ENCODE results near the gene SLC44A5. TPM values are rescaled to one million over a fixed set of nuclear protein-coding genes. Genes with fewer than 3 reads are reported as not detected.

The SLC44A5 gene
- total and polyA plus RNA-seq, 2 donors (not counting 1 experiment from before 2014, with no cell fraction given), result 2.8 to 4.2 TPM

GRCh38 chr1:75630004-75630594 is 19.2 kb upstream of the SLC44A5 start:
- Mint-ChIP-seq H3K27me3 (peaks cover 36% of the 10 kb centered on the region), H3K27ac (no peak overlapping the region), H3K4me3 (no peak overlapping the region), H3K4me1 (no peaks in the 10 kb centered on the region), H3K9me3 (ENCODE audit: insufficient read depth) (no peaks in the 10 kb centered on the region)
- no peak for ATAC-seq (ENCODE audit: low read depth)
- intact Hi-C loops (cut with micrococcal nuclease), result no loop called here
- Histone ChIP-seq H3K36me3 (replicated peaks in 1 of 2; ENCODE audit: control extremely low read depth in 1 of 2, control insufficient read depth in 1 of 2, extremely low read depth in 1 of 2, insufficient read depth in 2 of 2, low read length in 1 of 2) (no peaks in the 10 kb centered on the region), H3K4me2 (replicated peaks; ENCODE audit: low read depth, low read length, poor library complexity, severe bottlenecking) (no peak overlapping the region), H3K27ac (ENCODE audit: low read length in 2 of 2) (no peak overlapping the region), H3K9ac (ENCODE audit: low read length) (no peak overlapping the region), H3K79me2 (ENCODE audit: control insufficient read depth, insufficient read depth, low read length) (no peaks in the 10 kb centered on the region), H2AFZ (ENCODE audit: insufficient read depth, low read depth, low read length, poor library complexity, severe bottlenecking) (no peak overlapping the region), H3K27me3 (replicated peaks in 1 of 4; ENCODE audit: control extremely low read depth in 1 of 4, control insufficient read depth in 3 of 4, insufficient read depth in 4 of 4, low read length in 3 of 4) (peaks cover 0 to 4% (median 0%) of the 10 kb centered on the region in 4 experiments), H3K9me3 (ENCODE audit: control extremely low read depth in 1 of 3, control insufficient read depth in 2 of 3, insufficient read depth in 1 of 3, low read length in 2 of 3) (no peaks in the 10 kb centered on the region), H3K4me3 (ENCODE audit: control extremely low read depth in 1 of 5, extremely low read depth in 1 of 5, insufficient read depth in 1 of 5, low read depth in 2 of 5, low read length in 4 of 5) (no peak overlapping the region), H4K20me1 (ENCODE audit: control insufficient read depth, insufficient read depth, low read length, poor library complexity, severe bottlenecking) (no peaks in the 10 kb centered on the region), H3K4me1 (ENCODE audit: control insufficient read depth in 2 of 2, insufficient read depth in 2 of 2, low read length in 2 of 2) (no peaks in the 10 kb centered on the region)
- no peak for DNase-seq
- WGBS (ENCODE audit: insufficient coverage), result 51% methylated on average over 3 of the region's 3 CpGs
- TF ChIP-seq EZH2 (IDR thresholded peaks at IDR 0.05; ENCODE audit: borderline replicate concordance, insufficient read depth, low read depth, low read length, poor library complexity, severe bottlenecking) (no peak), CTCF (IDR thresholded peaks at IDR 0.05) (no peak)
- CTCF ChIA-PET, result interaction anchor here (1.1 to 6.6 kb wide), 4 partner anchors 364 to 858 kb away, joined by 3 to 70 read pairs (median 19); no protein-coding TSS in a partner anchor
- POLR2A ChIA-PET, result no interaction called here

GRCh38 chr1:75625795-75626194 is 14.9 kb upstream of the SLC44A5 start:
- Histone ChIP-seq H3K4me2 (replicated peaks; ENCODE audit: low read depth, low read length, poor library complexity, severe bottlenecking) (no peak overlapping the region), H3K9ac (ENCODE audit: low read length) (no peak overlapping the region), H3K9me3 (ENCODE audit: control extremely low read depth in 1 of 3, control insufficient read depth in 2 of 3, insufficient read depth in 1 of 3, low read length in 2 of 3) (no peaks in the 10 kb centered on the region), H3K4me3 (ENCODE audit: control extremely low read depth in 1 of 5, extremely low read depth in 1 of 5, insufficient read depth in 1 of 5, low read depth in 2 of 5, low read length in 4 of 5) (no peak overlapping the region), H3K27me3 (replicated peaks in 1 of 4; ENCODE audit: control extremely low read depth in 1 of 4, control insufficient read depth in 3 of 4, insufficient read depth in 4 of 4, low read length in 3 of 4) (peaks cover 0 to 5% (median 2%) of the 10 kb centered on the region in 4 experiments), H2AFZ (ENCODE audit: insufficient read depth, low read depth, low read length, poor library complexity, severe bottlenecking) (no peak overlapping the region), H3K36me3 (replicated peaks in 1 of 2; ENCODE audit: control extremely low read depth in 1 of 2, control insufficient read depth in 1 of 2, extremely low read depth in 1 of 2, insufficient read depth in 2 of 2, low read length in 1 of 2) (no peaks in the 10 kb centered on the region), H3K79me2 (ENCODE audit: control insufficient read depth, insufficient read depth, low read length) (no peaks in the 10 kb centered on the region), H3K4me1 (ENCODE audit: control insufficient read depth in 2 of 2, insufficient read depth in 2 of 2, low read length in 2 of 2) (no peaks in the 10 kb centered on the region), H3K27ac (ENCODE audit: low read length in 2 of 2) (no peak overlapping the region), H4K20me1 (ENCODE audit: control insufficient read depth, insufficient read depth, low read length, poor library complexity, severe bottlenecking) (no peaks in the 10 kb centered on the region)
- Mint-ChIP-seq H3K27ac (no peak overlapping the region), H3K9me3 (ENCODE audit: insufficient read depth) (no peaks in the 10 kb centered on the region), H3K4me1 (no peaks in the 10 kb centered on the region), H3K27me3 (peaks cover 32% of the 10 kb centered on the region), H3K4me3 (no peak overlapping the region)
- intact Hi-C loops (cut with micrococcal nuclease), result no loop called here
- CTCF ChIA-PET, result interaction anchor here (1.9 kb wide), 1 partner anchor 393 kb away, joined by 5 read pairs; no protein-coding TSS in a partner anchor
- ATAC-seq (ENCODE audit: low read depth) (no peak), DNase-seq (no peak)
- POLR2A ChIA-PET, result no interaction called here
- WGBS (ENCODE audit: insufficient coverage), result 71% methylated on average over 3 of the region's 3 CpGs
- TF ChIP-seq CTCF (IDR thresholded peaks at IDR 0.05) (no peak), EZH2 (IDR thresholded peaks at IDR 0.05; ENCODE audit: borderline replicate concordance, insufficient read depth, low read depth, low read length, poor library complexity, severe bottlenecking) (no peak)
